Transverse colon (tissue), 4 donors: ENCODE data around the gene PPP1R15A. TPM values are rescaled to one million over a fixed set of nuclear protein-coding genes. Genes with fewer than 3 reads are reported as not detected.
A peak's percentile ranks its signal among the peaks of the same experiment; 100 is the strongest.
"Not testable (repeated sequence)": the region's sequence is repeated elsewhere in the genome, so short reads cannot be mapped to it uniquely, and the experiment has no call there.

Experiments
- DNase-seq: peaks from one replicate; pipeline ENCODE4 v3.0.0-alpha.2; 2019
- H3K27ac ChIP-seq, 4 donors: fragments of 200-600 bp; sonication (generic); 2 replicates each; pipeline ENCODE4 v1.5.1; 2016 to 2018; ENCODE audit warnings: inconsistent platforms in 4 of 4
- H3K27me3 ChIP-seq: fragments of 200-600 bp; sonication (generic); 2 replicates; pipeline ENCODE4 v1.5.1; 2017; ENCODE audit warnings: inconsistent platforms
- H3K36me3 ChIP-seq, 4 donors: fragments of 200-600 bp; sonication (generic); 2 replicates each; pipeline ENCODE4 v1.5.1; 2017 to 2019; ENCODE audit warnings: inconsistent platforms in 4 of 4
- H3K4me1 ChIP-seq, 4 donors: fragments of 200-600 bp; sonication (generic); 2 replicates each; pipeline ENCODE4 v1.5.1; 2017 to 2020; ENCODE audit warnings: inconsistent platforms in 4 of 4
- H3K4me3 ChIP-seq, 4 donors: fragments of 200-600 bp; sonication (generic); 1 replicate in 1 of 4; 2 replicates in 3 of 4; pipeline versions ENCODE4 v1.5.1 to v1.6.1; 2017 to 2019; ENCODE audit warnings: inconsistent platforms in 4 of 4
- H3K9me3 ChIP-seq, 2 donors: fragments of 200-600 bp; sonication (generic); 2 replicates each; pipeline ENCODE4 v1.5.1; 2017 to 2019; ENCODE audit warnings: inconsistent platforms in 2 of 2
- CTCF ChIP-seq, 5 experiments: fragments of 200-600 bp in 3 of 5; fragments of 450-650 bp in 2 of 5; sonication (generic) in 3 of 5; IDR thresholded peaks; 1 replicate in 2 of 5; 2 replicates in 3 of 5; pipeline ENCODE4 v1.5.1; 2016 to 2017; ENCODE audit warnings: antibody characterized with exemption in 5 of 5, inconsistent platforms in 3 of 5, mild to moderate bottlenecking in 2 of 5, moderate library complexity in 1 of 5
- EP300 ChIP-seq: sonication (generic); formaldehyde crosslinking; IDR thresholded peaks from one replicate; pipeline ENCODE4 v1.6.1; 2017; ENCODE audit warnings: antibody characterized with exemption, low read depth
- POLR2A ChIP-seq: fragments of 450-650 bp; IDR thresholded peaks from one replicate; pipeline ENCODE4 v1.6.1; 2016; ENCODE audit warnings: antibody characterized with exemption, mild to moderate bottlenecking, moderate library complexity
- POLR2AphosphoS5 ChIP-seq, 3 donors: sonication (generic); formaldehyde crosslinking; IDR thresholded peaks; one replicate each; pipeline ENCODE4 v1.6.1; 2016; ENCODE audit warnings: antibody characterized with exemption in 3 of 3
- WGBS, 2 donors: methylation state at CpG; one replicate each; pipeline ENCODE4 v1.1.5; 2018; ENCODE audit warnings: low coverage in 1 of 2; 5-methylcytosine and 5-hydroxymethylcytosine counted together
- in situ Hi-C, 4 donors: fragments of 200-750 bp; cut with MboI; loops; one replicate each; pipeline versions ENCODE4 v1.15.0 to v1.15.1; 2017; ENCODE audit warnings: low sequenced_read_pairs in 3 of 4, low pct_ligation_motif_present in 1 of 4, low pct_unique_long_range_greater_than_20kb in 1 of 4
- intact Hi-C: fragments of 100-400 bp; cut with DNase I; formaldehyde crosslinking; loops from one replicate; pipeline ENCODE4 v1.15.1; 2023; ENCODE audit warnings: low total_unique reads
- total RNA-seq, 4 donors: library from RNA; depleted of rRNA; stranded (reverse); fragments of >200 nt; gene quantifications; one replicate each; pipeline ENCODE4 v1.1.0, GENCODE V29; 2016

Gene PPP1R15A
- total RNA-seq, 4 donors from 2014 or later, result 49.4 to 109 (median 69.5) TPM

- Histone ChIP-seq H3K9me3 (no peaks in the 10 kb centered on the region), H3K4me3 (peak overlapping the region in 1 of 4 donors; percentile 46), H3K27ac (no peak overlapping the region), H3K27me3 (no peaks in the 10 kb centered on the region), H3K36me3 (no peaks in the 10 kb centered on the region), H3K4me1 (peaks cover 6 to 19% (median 12%) of the 10 kb centered on the region in 4 donors)
- no peak for DNase-seq
- 60 to 80% methylated on average over 1 to 21 of the region's 21 CpGs for WGBS, 2 donors
- in situ Hi-C loops, result no loop called here
- TF ChIP-seq POLR2AphosphoS5 (IDR thresholded peaks at IDR 0.05) (no peak), CTCF (IDR thresholded peaks at IDR 0.05) (no peak), EP300 (no peak), POLR2A (no peak)
- intact Hi-C loops, result no loop called here
Observed at GRCh38 chr19:48895226-48895625, 23.0 kb downstream of the PPP1R15A start.

GRCh38 chr19:48896191-48896720, 24.0 kb downstream of the PPP1R15A start:
- in situ Hi-C loops, result no loop called here
- TF ChIP-seq EP300 (no peak), POLR2AphosphoS5 (IDR thresholded peaks at IDR 0.05) (no peak), POLR2A (no peak), CTCF (IDR thresholded peaks at IDR 0.05) (no peak)
- 33 to 55% methylated on average over 2 to 25 of the region's 25 CpGs for WGBS, 2 donors
- Histone ChIP-seq H3K4me1 (peaks cover 9 to 27% (median 20%) of the 10 kb centered on the region in 4 donors), H3K4me3 (peak overlapping the region; percentile 25 to 46 (median 28)), H3K27me3 (no peaks in the 10 kb centered on the region), H3K36me3 (no peaks in the 10 kb centered on the region), H3K27ac (peak overlapping the region; percentile 56 to 83 (median 69)), H3K9me3 (no peaks in the 10 kb centered on the region)
- intact Hi-C loops, result no loop called here
- DNase-seq, result peak; percentile 43

GRCh38 chr19:48897181-48897580, 25.0 kb downstream of the PPP1R15A start:
- Histone ChIP-seq H3K9me3 (no peaks in the 10 kb centered on the region), H3K27ac (peak overlapping the region in 3 of 4 donors; percentile 68 to 83 (median 70)), H3K4me1 (peaks cover 18 to 31% (median 20%) of the 10 kb centered on the region in 4 donors), H3K36me3 (no peaks in the 10 kb centered on the region), H3K27me3 (no peaks in the 10 kb centered on the region), H3K4me3 (no peak overlapping the region)
- in situ Hi-C loops, result no loop called here
- 72 to 78% methylated on average over 2 to 5 of the region's 5 CpGs for WGBS, 2 donors
- intact Hi-C loops, result no loop called here
- TF ChIP-seq EP300, result no peak
- TF ChIP-seq CTCF (IDR thresholded peaks at IDR 0.05), result no peak
- TF ChIP-seq POLR2AphosphoS5 (IDR thresholded peaks at IDR 0.05), result no peak
- no peak for TF ChIP-seq POLR2A
- DNase-seq, result no peak

GRCh38 chr19:48899386-48899749, 27.1 kb downstream of the PPP1R15A start:
- H3K36me3 ChIP-seq, H3K27me3 ChIP-seq, intact Hi-C loops, DNase-seq, H3K9me3 ChIP-seq, in situ Hi-C loops: not testable (repeated sequence)
- Histone ChIP-seq H3K27ac (peak overlapping the region; percentile 87 to 98 (median 93)), H3K4me3 (peak overlapping the region in 3 of 4 donors; percentile 64 to 99 (median 97)), H3K4me1 (peaks cover 18 to 39% (median 22%) of the 10 kb centered on the region in 4 donors)
- WGBS, 2 donors, result 79 to 83% methylated on average over 9 to 11 of the region's 11 CpGs
